ENCODE results near the gene PCSK5.

PCSK5 gene

DNA sequence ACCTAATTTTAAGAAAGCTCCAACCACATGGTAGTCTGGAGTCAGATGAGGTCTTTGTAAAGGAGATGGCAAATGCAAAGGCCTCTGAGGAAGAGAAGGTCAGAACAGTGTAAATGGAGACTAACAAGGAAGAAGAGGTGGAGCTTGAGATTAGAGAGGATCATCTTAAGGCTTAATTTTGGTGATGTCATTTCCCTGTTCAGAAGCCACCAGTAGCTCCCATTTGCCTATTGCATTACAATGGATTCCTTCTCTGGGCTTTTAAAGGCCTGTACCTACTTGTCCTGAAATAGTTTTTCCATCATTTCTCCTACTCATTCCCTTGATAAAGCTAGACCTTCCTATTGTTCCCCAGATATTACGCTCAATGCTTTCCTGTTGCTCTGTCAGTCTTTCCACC, 16.1 kb downstream of the PCSK5 start:
- H4K20me1 ChIP-seq (ENCODE audit: low read depth, low read length): no peaks in the 10 kb centered on the region
- no peak overlapping the region for H2AFZ ChIP-seq (ENCODE audit: low read depth, low read length, severe bottlenecking)
- H3K9me2 ChIP-seq (replicated peaks; ENCODE audit: insufficient read depth, low read length): no peaks in the 10 kb centered on the region
- no peak overlapping the region for H3K4me2 ChIP-seq (ENCODE audit: low read depth, low read length, poor library complexity, severe bottlenecking)
- no peaks in the 10 kb centered on the region for H3K9me3 ChIP-seq (ENCODE audit: insufficient read depth, low read length)
- H3K79me2 ChIP-seq (ENCODE audit: insufficient read depth, low read length): no peaks in the 10 kb centered on the region
- no peak overlapping the region for H3K4me3 ChIP-seq (ENCODE audit: insufficient read depth, low read length, poor library complexity, severe bottlenecking)
- H3K27me3 ChIP-seq (ENCODE audit: low read length): no peaks in the 10 kb centered on the region
- no peaks in the 10 kb centered on the region for H3F3A ChIP-seq (ENCODE audit: insufficient read depth)
- TF ChIP-seq CTCF (IDR thresholded peaks at IDR 0.05; ENCODE audit: insufficient read depth, low read length, poor library complexity, severe bottlenecking) (no peak), EZH2phosphoT487 (conservative IDR thresholded peaks at IDR 0.05; ENCODE audit: low read length) (no peak)
- H3K9ac ChIP-seq (ENCODE audit: low read length): no peak overlapping the region
- no peaks in the 10 kb centered on the region for H3K36me3 ChIP-seq (ENCODE audit: low read length)
- no peak overlapping the region for H3K27ac ChIP-seq (ENCODE audit: low read depth, low read length)

GRCh38 chr9:75907329-75907728, 16.9 kb downstream of the PCSK5 start:
- no peak for TF ChIP-seq EZH2phosphoT487 (conservative IDR thresholded peaks at IDR 0.05; ENCODE audit: low read length)
- TF ChIP-seq CTCF (IDR thresholded peaks at IDR 0.05; ENCODE audit: insufficient read depth, low read length, poor library complexity, severe bottlenecking): no peak
- Histone ChIP-seq H3F3A (ENCODE audit: insufficient read depth) (no peaks in the 10 kb centered on the region), H3K4me3 (ENCODE audit: insufficient read depth, low read length, poor library complexity, severe bottlenecking) (no peak overlapping the region), H3K36me3 (ENCODE audit: low read length) (no peaks in the 10 kb centered on the region), H2AFZ (ENCODE audit: low read depth, low read length, severe bottlenecking) (no peak overlapping the region), H4K20me1 (ENCODE audit: low read depth, low read length) (no peaks in the 10 kb centered on the region), H3K9me3 (ENCODE audit: insufficient read depth, low read length) (no peaks in the 10 kb centered on the region), H3K27ac (ENCODE audit: low read depth, low read length) (no peak overlapping the region), H3K79me2 (ENCODE audit: insufficient read depth, low read length) (no peaks in the 10 kb centered on the region), H3K9ac (ENCODE audit: low read length) (no peak overlapping the region), H3K9me2 (replicated peaks; ENCODE audit: insufficient read depth, low read length) (no peaks in the 10 kb centered on the region), H3K27me3 (ENCODE audit: low read length) (no peaks in the 10 kb centered on the region), H3K4me2 (ENCODE audit: low read depth, low read length, poor library complexity, severe bottlenecking) (no peak overlapping the region)

GRCh38 chr9:75907923-75908322, 17.4 kb downstream of the PCSK5 start:
- no peak overlapping the region for H3K27ac ChIP-seq (ENCODE audit: low read depth, low read length)
- H4K20me1 ChIP-seq (ENCODE audit: low read depth, low read length): no peaks in the 10 kb centered on the region
- no peak overlapping the region for H2AFZ ChIP-seq (ENCODE audit: low read depth, low read length, severe bottlenecking)
- no peaks in the 10 kb centered on the region for H3K9me3 ChIP-seq (ENCODE audit: insufficient read depth, low read length)
- no peak overlapping the region for H3K4me3 ChIP-seq (ENCODE audit: insufficient read depth, low read length, poor library complexity, severe bottlenecking)
- H3K9ac ChIP-seq (ENCODE audit: low read length): no peak overlapping the region
- H3K27me3 ChIP-seq (ENCODE audit: low read length): no peaks in the 10 kb centered on the region
- TF ChIP-seq CTCF (IDR thresholded peaks at IDR 0.05; ENCODE audit: insufficient read depth, low read length, poor library complexity, severe bottlenecking) (no peak), EZH2phosphoT487 (conservative IDR thresholded peaks at IDR 0.05; ENCODE audit: low read length) (no peak)
- H3K79me2 ChIP-seq (ENCODE audit: insufficient read depth, low read length): no peaks in the 10 kb centered on the region
- H3K4me2 ChIP-seq (ENCODE audit: low read depth, low read length, poor library complexity, severe bottlenecking): no peak overlapping the region
- H3K36me3 ChIP-seq (ENCODE audit: low read length): no peaks in the 10 kb centered on the region
- H3F3A ChIP-seq (ENCODE audit: insufficient read depth): no peaks in the 10 kb centered on the region
- H3K9me2 ChIP-seq (replicated peaks; ENCODE audit: insufficient read depth, low read length): no peaks in the 10 kb centered on the region

DNA sequence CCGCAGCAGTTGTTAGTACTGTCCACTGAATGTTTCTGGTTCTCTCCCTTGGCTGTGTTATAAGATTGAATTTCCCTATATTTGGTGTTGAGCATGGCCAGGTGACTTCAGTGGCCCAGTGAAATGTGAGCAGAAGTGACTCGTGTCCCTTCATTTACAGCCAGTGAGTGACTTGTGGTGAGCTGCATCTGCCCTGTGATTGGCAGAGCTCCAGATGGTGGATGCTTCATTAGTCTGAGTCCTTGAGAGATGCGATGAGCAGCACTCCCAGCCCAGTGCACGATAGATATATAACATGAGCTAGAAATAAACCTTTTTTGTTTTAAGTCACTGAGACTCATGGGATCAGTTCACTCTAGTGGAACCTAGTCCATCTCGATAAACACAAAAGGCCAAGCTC, 19.3 kb downstream of the PCSK5 start:
- no peak overlapping the region for H3K4me3 ChIP-seq (ENCODE audit: insufficient read depth, low read length, poor library complexity, severe bottlenecking)
- H3K79me2 ChIP-seq (ENCODE audit: insufficient read depth, low read length): no peaks in the 10 kb centered on the region
- no peaks in the 10 kb centered on the region for H4K20me1 ChIP-seq (ENCODE audit: low read depth, low read length)
- no peaks in the 10 kb centered on the region for H3K36me3 ChIP-seq (ENCODE audit: low read length)
- no peaks in the 10 kb centered on the region for H3K9me3 ChIP-seq (ENCODE audit: insufficient read depth, low read length)
- H3F3A ChIP-seq (ENCODE audit: insufficient read depth): no peaks in the 10 kb centered on the region
- TF ChIP-seq CTCF (IDR thresholded peaks at IDR 0.05; ENCODE audit: insufficient read depth, low read length, poor library complexity, severe bottlenecking) (no peak), EZH2phosphoT487 (conservative IDR thresholded peaks at IDR 0.05; ENCODE audit: low read length) (no peak)
- no peak overlapping the region for H3K9ac ChIP-seq (ENCODE audit: low read length)
- H3K9me2 ChIP-seq (replicated peaks; ENCODE audit: insufficient read depth, low read length): no peaks in the 10 kb centered on the region
- no peak overlapping the region for H3K4me2 ChIP-seq (ENCODE audit: low read depth, low read length, poor library complexity, severe bottlenecking)
- no peak overlapping the region for H3K27ac ChIP-seq (ENCODE audit: low read depth, low read length)
- no peak overlapping the region for H2AFZ ChIP-seq (ENCODE audit: low read depth, low read length, severe bottlenecking)
- no peaks in the 10 kb centered on the region for H3K27me3 ChIP-seq (ENCODE audit: low read length)
